ENCODE data around the gene SMARCC2.

Gene SMARCC2

DNA sequence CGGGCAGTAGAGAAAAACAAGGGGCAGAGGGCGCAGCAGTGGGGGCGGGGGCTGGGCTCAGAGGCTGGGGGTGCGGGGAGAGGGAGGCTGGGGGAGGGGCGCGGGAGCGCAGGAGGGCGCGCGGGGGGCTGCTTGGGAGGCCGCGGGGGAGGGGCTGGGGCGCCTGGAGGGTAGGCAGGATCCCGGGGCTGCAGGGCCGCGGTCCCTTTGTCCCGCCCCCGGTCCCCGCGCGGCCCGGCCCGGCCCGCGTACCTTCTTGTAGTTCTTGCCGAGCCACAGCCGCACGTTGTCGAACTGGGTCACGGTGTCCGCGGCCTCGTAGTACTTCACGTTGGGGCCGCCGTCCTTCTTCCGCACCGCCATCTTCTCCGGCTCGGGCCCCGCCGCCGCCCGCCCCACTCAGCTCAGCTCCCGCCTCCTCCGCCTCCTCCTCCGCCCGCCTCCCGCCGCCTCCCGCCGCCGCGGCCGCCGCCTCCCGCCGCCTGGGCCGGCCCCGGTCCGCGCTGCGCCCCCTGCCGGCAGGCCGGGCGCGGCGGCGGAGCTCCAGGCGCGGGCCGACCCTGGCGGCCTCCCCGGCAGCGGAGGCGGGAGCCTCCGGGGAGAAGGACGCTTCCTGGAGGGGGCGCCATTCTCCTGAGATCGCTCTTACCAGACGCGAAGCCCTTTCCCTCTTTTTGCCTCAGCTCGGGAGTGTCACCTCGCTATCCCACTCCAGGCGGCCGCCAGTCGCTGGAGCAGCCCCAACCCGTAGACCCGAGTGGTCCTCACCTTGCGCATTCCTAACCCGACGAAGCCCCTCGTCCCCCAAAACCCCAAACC lies at the start of gene SMARCC2:
Gene SMARCC2, minus strand, starts transcription at position 385 of the 819 bp plus-strand sequence. Its CDS starts 22 bp downstream, at position 363.
- peak; percentile 70 for DNase-seq

DNA sequence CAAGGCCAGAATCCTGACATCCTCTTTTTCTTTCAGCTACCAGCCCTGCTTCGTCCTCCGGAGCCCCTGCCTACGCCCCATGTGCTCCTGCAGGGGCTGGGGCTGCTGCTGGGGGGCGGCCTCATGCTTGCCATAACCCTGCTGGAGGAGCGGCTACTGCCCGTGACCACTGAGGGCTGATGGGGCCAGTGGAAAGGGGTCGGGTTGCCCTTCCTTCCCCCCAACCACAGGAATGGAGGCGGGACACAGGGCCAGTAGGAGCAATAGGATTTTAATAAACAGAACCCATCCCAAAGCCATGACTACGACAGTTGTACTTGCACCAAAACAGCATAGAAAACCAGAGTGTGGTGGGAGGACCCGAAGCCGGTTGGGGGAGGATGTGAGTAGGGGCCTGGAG lies 48.3 kb upstream of the SMARCC2 start:
- no peak for DNase-seq

DNA sequence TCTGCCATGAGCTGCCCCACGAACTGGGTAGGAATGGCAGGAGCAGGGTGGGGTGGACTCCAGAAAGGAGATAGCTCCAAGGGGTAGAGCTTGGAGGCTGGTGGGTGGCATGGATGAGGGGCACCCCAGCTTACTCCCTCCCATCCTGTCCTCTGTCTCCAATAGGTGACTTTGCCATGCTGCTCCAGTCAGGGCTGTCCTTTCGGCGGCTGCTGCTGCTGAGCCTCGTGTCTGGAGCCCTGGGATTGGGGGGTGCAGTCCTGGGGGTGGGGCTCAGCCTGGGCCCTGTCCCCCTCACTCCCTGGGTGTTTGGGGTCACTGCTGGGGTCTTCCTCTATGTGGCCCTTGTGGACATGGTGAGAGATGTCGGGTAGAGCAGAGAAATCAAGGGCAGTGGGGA lies 47.7 kb upstream of the SMARCC2 start:
- no peak for DNase-seq

DNA sequence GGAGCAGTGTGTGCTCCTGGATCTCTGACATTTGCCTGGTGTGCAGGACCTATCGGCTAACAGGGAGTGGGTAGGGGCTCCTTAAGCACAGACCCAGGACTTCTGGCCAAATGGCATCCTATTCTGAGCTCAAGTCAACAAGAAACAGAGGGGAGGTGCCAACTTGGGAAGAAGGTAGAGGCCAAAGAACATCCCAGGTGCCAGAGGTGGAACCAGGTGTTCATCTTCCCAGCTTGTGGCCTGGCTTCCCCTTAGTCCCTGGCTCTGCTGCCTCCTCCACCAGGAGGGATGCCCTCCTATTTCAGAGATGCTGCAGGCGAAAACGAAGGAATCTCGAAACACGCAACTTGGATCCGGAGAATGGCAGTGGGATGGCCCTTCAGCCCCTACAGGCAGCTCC lies 46.8 kb upstream of the SMARCC2 start:
- no peak for DNase-seq

DNA sequence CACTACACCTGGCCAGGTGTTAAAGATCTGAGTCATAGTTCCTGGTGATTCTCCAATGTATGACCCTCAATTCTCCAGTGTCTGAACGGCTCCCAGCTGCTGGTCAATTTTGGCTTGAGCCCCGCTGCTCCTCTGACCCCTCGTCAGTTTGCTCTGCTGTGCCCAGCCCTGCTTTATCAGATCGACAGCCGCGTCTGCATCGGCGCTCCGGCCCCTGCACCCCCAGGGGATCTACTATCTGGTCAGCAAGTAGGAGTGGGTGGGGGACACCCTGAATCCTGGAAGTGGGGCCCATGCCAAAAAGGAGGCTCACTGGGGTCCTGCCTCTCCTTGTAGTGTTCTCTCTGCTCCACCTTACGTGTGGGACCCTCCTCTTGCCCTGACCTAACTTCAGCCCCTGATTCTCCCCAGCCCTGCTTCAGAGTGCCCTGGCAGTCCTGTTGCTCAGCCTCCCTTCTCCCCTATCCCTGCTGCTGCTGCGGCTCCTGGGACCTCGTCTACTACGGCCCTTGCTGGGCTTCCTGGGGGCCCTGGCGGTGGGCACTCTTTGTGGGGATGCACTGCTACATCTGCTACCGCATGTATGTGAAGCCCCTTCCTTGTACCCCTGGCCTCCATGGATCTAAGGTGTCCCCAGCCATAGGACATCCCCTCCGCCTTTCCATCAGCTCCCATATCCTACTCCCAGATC lies 45.6 kb upstream of the SMARCC2 start:
- DNase-seq, result no peak

DNA sequence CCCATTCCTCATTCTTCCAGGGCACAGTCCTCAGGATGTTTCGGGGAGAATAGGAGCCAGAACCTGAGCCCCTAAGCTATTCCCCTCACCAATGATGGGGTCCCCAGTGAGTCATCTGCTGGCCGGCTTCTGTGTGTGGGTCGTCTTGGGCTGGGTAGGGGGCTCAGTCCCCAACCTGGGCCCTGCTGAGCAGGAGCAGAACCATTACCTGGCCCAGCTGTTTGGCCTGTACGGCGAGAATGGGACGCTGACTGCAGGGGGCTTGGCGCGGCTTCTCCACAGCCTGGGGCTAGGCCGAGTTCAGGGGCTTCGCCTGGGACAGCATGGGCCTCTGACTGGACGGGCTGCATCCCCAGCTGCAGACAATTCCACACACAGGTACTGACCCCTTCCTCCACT lies 41.9 kb upstream of the SMARCC2 start:
- DNase-seq, result no peak

DNA sequence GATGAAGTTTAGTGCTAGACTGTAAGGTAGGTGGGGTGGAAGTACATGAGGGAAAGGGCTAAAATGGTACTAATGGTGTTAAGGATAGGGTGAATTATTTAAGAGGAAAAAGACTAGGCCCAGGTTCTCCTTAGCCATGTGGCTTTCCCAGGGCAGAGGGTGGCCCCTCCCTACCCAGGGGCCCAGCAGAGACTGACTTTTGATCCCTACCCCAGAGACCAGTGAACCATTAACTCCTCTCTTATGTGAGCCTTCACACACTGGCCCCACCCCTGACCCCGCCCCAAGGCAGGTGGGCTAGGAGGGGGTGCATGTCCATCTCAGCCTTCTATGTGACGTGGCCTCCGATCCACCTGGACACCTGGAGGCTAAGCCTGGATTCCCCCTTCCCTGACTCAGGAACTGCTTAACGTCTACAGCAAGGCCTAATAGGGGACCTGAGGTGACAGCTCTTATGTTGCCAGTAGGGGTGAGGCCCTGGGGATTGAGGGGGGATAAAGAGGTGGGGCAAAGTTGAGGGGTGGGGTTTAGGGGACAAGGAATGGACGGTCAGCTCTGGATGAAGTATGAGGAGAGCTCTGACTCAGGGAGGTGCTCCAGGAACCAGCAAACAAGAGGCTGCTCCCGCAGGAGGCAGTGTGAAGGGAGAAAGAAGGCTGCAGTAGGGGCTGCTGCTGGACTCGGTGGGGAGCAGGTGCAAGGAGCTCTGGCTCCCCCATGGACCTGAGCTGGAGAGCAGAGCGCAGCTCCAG lies 41.3 kb upstream of the SMARCC2 start:
- no peak for DNase-seq

DNA sequence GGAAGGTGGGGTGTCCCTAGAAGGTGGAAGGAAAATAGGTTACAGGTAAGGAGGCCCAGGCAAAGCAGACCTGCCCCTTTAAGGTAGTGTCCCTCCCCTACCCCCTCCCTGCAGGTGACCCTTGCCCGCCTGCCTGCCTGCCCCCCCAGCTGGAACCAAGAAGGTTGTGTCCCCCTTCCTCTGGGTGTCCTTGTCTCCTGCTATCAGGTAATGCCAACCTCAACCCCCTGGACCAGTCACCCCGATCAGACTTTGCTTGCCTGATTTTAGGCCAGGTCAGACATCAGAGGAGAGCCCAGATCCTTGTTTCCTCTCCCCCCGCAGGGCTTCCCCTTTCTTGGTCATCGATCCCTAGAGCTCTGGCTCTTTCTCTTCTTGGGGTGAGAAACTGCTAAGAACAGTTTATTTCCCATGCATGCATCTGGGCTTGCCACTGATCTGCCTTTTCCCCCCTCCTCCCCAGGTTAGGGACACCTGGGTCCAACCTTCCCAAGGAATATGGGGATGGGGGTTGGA lies 40.7 kb upstream of the SMARCC2 start, which contains the start of gene SLC39A5:
Gene SLC39A5, plus strand, starts transcription at position 136 of the 516 bp plus-strand sequence. CDS start 1,224 bp downstream, outside the sequence.
- DNase-seq, result no peak

DNA sequence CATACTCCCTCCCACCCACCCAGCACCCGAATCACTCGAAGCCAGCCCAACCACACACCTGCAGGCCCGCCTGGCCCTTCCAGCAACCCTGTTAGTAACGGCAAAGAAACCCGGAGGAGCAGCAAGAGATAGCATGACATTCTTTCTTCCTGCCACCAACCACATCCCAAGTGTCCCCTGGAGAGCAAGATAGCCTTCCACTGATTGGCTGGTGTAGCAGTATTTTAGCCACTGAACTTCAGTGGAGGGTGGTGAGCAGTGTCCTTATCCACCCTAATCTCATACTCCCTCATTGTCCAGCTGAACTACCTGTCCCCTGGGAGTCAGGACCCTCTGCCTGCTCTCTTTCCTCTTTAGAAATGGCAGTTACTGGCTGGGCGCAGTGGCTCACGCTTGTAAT lies 39.8 kb upstream of the SMARCC2 start:
- no peak for DNase-seq

DNA sequence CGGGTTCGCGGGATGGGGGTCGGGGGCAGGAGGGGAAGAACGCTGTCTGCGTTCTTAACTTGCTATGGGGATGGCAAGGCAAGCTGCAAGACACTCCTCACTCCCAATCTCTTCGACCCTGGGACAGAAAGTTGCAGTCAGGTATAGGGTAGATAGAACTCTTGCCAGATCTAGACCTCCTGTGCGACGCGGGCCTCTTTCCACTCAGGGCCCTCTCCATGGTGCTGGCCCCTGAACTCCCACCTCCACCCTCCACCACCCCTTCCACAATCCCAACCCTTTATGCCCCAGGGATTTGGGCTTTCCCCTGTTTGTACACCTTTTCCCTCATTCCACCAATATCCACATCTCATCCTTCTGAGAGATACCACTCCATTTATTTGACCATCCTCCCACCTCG lies 35.7 kb upstream of the SMARCC2 start:
- DNase-seq, result no peak

DNA sequence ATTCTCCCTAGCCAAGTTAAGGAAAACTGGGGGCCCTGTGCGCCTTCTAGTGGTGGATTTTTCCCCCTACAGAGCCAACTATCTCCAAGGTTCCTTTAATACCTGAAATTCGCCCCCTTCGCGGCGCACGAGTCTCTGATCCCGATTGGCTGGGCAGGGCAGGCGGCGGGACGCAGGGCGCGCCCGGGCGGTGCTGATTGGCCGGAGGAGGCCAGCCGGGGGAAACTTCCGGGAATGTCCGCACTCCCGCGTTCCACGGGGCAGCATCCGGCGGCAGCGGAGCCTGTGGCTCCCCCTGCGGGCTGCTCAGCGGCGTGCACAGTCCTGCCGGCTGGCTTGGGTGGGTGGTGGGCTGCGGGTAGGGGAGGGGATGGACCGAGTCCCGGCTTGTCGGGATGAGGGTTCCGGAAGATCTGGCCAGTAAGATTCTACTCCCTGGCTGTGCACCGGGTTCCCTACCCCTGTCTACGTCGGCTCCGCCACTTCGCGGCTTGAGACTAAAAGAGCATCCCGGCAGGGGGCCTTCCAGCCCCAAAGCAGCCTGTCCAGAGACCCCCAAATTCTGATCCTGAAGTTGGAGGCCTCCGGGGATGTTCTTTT lies 34.9 kb upstream of the SMARCC2 start, which contains the start of gene NABP2:
Gene NABP2, plus strand, starts transcription at position 241 of the 600 bp plus-strand sequence. CDS start 515 bp downstream, outside the sequence.
- peak; percentile 92 for DNase-seq

DNA sequence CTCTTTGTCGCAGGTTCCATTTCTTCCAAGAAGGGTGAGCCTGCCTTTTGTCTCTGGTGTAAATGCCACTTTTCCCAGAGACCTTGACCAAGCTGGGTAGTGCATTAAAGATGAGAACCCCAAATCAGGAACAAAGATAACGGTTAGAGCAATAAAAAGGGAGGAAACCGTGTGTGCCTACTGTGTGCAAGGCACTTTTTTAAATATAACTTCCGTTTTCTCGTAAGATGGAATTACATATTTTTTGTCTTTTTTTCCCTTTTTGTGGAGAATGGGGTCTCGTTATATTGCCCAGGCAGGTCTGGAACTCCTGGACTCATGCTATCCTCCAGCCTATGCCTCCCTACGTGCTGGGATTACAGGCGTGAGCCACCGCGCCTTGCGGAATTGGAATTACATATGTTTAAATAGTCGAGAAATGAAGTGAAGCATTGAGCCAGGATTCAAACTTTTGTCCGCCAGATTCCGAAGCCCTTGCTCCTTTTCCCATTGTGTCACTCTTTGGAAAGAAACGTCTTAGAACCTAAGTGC lies 34.4 kb upstream of the SMARCC2 start:
- DNase-seq, result peak; percentile 2

DNA sequence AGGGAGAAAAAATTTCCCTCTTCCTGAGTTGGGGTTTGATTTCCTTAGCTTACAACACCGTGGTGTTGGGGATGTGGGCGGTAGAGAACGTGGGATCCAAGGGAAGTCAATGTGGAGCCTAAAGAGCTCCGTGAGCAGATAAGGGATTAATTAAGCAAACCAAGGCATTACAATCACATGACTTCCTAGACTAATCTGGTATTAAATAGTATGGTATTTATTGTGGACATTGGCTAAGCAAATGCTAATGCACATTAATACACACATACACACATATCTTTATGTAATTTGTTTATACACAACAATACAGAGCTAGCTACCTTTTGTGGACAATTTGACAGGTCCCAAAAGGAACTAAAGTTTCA lies 33.2 kb upstream of the SMARCC2 start:
- no peak for DNase-seq

DNA sequence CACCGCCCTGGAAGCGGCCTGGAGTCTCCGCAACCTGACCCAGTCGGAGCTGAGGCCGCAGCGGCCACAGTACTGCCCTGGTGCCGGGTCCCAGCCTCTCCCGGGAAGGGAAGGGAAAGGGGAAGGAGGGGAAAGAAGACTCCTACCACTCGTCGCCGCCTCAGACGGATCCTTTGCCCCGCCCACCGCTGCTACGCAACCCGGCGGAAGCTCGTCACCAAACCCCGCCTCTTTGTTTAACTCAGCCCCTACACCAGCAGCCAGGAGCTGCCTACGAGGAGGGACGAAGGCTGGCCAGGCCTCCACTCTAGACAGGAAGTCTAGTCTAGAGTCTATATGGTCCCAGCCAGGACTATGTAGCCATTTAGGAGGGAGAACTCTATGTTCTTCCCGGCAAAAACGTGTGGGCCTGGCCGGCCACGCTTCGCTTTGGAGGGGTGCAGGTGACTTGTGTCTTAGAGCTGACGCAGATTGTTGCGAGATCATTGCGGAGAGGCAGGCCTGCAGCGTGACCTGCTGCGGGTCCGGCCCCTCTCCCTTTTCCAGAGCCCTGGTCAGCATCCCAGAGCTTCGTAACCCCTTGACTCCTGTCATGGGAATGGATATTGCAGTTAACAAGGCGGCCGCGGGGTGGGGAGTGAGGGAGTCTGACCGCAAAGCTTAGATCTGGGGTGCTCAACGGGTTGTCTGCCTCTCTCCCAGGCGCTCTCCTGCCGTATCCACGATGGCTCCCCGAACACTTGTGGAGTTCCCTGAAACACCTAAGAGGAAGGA lies 32.7 kb upstream of the SMARCC2 start, which contains the start of gene RNF41:
Gene RNF41, minus strand, starts transcription at position 166 of the 774 bp plus-strand sequence. CDS start 7,875 bp downstream, outside the sequence.
- peak; percentile 96 for DNase-seq

DNA sequence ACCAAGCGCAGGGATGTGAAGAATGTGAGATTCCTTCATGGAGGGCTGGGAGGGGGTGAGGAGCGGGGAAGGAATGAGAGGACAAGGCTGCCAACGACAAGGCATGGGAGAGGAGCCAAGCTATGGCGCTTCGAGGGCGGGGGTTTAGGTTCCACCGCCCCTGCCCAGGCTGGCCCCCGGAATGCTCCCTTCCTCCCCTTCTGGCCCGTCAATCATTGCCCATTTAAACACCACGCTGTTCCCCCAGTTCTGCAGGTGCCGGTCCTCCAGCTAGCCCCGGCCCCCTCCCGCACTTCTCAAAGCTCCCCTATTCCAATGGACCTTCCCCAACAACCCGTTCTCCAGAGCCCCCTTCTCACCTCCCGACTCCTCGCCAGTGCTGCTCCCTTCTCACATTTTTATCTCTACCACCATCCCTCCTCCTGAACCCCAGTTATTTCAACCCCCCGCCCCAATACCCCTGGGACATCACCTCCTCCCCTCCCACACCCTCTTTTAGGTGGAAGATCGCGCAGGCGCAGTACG lies 32.0 kb upstream of the SMARCC2 start:
- DNase-seq, result peak; percentile 38

DNA sequence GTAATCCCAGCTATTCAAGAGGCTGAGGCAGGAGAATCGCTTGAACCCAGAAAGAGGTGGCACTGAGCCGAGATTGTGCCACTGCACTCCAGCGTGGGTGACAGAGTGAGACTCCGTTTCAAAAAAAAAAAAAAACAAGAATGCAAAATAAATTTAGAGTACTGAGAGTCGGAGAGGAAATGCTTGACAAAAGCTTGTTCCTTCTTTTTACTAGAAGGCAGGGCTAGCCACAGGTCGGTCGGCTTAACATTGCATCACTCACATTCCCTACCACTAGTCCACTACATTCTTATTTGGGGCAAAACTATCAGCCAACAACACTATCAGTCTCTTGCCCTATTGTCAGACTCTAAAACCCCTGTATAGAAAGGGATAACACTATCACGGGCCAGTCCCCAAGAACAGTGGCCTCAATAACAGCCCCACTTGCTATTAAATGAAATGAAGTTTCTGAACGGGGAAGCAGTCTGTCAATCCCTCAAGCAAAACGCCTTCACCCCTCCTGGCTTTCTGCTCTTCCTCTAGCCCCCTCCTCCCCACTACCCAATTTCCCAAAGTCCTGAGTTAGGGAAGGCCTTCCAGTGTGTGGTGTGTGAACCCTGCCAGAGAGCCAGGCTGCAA lies 31.4 kb upstream of the SMARCC2 start:
- DNase-seq, result no peak

DNA sequence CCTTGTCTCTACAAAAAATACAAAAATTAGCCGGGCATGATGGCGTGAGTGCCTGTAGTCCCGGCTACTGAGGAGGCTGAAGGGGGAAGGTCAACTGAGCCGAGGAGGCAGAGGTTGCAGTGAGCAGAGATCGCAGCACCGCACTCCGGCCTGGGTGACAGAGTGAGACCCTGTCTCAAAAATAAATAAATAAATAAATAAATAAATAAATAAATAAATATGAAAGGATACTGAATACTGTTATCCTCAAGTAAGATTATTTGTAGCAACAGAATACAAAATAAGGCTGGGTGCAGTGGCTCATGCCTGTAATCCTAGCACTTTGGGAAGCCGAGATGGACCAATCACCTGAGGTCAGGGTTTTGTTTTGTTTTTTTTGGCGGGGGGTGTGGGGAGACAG lies 30.6 kb upstream of the SMARCC2 start:
- no peak for DNase-seq

DNA sequence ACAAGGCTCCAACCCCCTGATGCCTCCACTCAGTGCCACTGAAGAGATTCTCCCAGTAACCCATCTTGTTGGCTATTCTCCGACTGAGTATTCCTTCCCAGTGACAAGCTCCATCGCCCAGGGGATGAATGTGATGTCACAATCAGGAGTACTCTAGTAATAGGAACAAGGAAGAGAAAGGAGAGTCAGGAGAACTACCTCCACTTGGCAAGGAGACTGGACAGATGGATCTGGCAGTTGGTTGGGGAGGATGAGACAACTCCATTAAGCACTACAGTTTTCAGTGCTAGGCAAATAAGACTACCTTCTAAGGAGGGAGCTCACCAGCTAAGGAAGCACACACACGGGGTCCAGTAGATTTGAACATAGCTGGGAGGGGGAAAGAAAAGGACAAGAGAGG lies 27.2 kb upstream of the SMARCC2 start:
- no peak for DNase-seq

DNA sequence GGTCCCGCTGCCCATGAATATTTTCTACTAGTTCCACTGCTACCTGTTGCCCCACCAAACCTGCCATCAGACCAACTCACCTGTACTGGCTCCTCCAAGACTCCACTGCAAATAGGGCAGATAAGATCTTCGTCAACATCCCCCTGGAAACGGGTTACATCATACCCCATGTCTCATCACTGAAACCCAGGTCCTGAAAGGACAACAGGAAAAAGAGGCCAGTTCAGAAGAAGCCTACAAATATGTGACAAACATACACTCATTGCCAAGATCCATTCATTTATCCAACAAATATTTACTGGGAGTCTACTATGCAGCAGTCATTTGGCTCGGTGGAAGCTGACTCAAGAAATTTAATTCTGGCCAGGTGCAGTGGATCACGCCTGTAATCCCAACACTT lies 24.6 kb upstream of the SMARCC2 start:
- DNase-seq, result no peak

DNA sequence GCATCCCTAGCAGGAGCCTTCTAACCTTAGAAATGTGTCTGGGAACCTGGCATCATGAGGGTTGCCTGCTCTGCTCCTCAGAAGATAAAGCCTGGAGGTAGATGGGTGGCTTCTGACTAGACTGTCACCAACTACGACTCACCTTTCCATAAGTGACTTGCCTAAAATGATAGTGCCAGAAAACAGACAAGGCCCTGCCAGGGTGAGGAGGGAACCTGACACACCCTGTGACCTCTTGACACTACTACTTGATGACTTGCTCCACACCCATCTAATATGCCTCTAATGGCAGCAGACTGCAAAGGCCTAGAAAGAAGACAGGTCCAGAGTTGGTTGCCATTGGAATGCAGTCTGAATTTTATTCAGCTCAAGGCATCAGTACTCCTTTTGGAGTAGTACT lies 23.1 kb upstream of the SMARCC2 start:
- DNase-seq, result no peak

DNA sequence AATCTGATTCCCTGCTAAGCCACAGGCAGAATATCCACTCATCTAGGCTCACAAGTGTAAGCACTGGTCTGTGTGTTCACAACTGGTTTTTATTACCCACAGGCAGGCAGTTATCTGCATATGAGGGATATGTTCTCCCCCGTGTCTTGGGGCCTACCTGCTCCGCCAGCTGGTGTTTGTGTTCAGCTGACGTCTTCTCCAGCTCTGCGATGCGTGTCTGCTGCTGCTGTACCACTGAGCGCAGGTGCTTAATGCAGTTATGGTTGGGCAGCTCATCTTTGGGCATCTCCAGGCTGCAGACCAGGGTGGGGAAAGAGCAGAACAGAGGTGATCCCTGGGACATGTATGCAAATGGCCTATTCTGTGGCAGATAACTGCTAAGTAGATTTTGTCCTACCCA lies 18.7 kb upstream of the SMARCC2 start:
- DNase-seq, result no peak

All from NCI-H2227 treated with DMSO at 0.1 percent for 48 hours (cell line).